Esophagus muscularis mucosa (tissue), 3 donors: ENCODE data around the gene FRAS1.

Source experiments
- POLR2A ChIP-seq: fragments of 450-650 bp; IDR thresholded peaks from one replicate; pipeline ENCODE4 v1.6.1; 2017; ENCODE audit warnings: antibody characterized with exemption, moderate library complexity, mild to moderate bottlenecking, low read depth
- TF ChIP-seq, protein P1 (sequence below), 3 experiments: fragments of 200-600 bp in 2 of 3; fragments of 450-650 bp in 1 of 3; sonication (generic) in 2 of 3; IDR thresholded peaks; one replicate each; pipeline ENCODE4 v1.5.1; 2017 to 2019; ENCODE audit warnings: antibody characterized with exemption in 3 of 3, mild to moderate bottlenecking in 2 of 3, moderate library complexity in 1 of 3

DNA sequence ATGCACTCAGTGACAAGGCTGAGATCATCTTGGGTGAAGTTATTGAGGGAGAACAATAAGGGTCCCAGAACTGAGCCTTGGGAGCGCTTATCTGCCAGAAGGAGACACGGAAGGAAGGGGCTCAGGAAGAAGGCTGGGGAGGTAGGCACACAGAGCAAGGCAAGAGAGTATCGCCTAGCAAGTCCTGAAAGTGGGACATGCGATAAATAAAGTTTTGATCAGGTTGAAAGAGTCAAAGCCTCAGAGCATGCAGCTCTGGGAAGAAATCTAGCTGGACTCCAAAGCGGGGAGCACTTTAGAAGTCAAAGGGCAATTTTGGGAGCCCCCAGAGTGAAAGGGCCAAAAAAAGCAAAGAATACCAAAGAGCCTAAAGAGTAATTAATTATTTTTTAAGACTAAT lies 476.7 kb downstream of the FRAS1 start:
- no peak for TF ChIP-seq POLR2A
- TF ChIP-seq, protein P1, sequence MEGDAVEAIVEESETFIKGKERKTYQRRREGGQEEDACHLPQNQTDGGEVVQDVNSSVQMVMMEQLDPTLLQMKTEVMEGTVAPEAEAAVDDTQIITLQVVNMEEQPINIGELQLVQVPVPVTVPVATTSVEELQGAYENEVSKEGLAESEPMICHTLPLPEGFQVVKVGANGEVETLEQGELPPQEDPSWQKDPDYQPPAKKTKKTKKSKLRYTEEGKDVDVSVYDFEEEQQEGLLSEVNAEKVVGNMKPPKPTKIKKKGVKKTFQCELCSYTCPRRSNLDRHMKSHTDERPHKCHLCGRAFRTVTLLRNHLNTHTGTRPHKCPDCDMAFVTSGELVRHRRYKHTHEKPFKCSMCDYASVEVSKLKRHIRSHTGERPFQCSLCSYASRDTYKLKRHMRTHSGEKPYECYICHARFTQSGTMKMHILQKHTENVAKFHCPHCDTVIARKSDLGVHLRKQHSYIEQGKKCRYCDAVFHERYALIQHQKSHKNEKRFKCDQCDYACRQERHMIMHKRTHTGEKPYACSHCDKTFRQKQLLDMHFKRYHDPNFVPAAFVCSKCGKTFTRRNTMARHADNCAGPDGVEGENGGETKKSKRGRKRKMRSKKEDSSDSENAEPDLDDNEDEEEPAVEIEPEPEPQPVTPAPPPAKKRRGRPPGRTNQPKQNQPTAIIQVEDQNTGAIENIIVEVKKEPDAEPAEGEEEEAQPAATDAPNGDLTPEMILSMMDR (IDR thresholded peaks at IDR 0.05) = no peak
